Psoas muscle (tissue), 8 donors: ENCODE data around the gene CYP4V2. TPM values are rescaled to one million over a fixed set of nuclear protein-coding genes. Genes with fewer than 3 reads are reported as not detected.

Experiments used
- ATAC-seq, 4 donors: fragments of 200-7000 bp; cut with Tn5 transposase; one replicate each; pipeline ENCODE4 v1.9.1; 2020; ENCODE audit warnings: moderate library complexity in 3 of 4, mild to moderate bottlenecking in 2 of 4
- DNase-seq, 2 donors: peaks; one replicate each; pipeline ENCODE4 v3.0.0-alpha.2; 2020
- H3K27ac ChIP-seq: fragments of 200-600 bp; one replicate; pipeline ENCODE4 v1.8.0; 2022
- H3K27me3 ChIP-seq, 3 donors: fragments of 200-600 bp in 1 of 3; one replicate each; pipeline versions ENCODE4 v1.6.1 to v1.8.0; 2013 to 2022; ENCODE audit warnings: low read length in 2 of 3, mild to moderate bottlenecking in 2 of 3, moderate library complexity in 1 of 3; ENCODE audit not compliant: insufficient read depth in 3 of 3
- H3K36me3 ChIP-seq, 2 donors: fragments of 200-600 bp in 1 of 2; one replicate each; pipeline versions ENCODE4 v1.6.1 to v1.8.0; 2013 to 2022; ENCODE audit warnings: low read depth in 1 of 2, mild to moderate bottlenecking in 1 of 2, moderate library complexity in 1 of 2; ENCODE audit not compliant: insufficient read depth in 1 of 2
- H3K4me1 ChIP-seq: fragments of 200-600 bp; one replicate; pipeline ENCODE4 v1.8.0; 2022
- H3K4me3 ChIP-seq: fragments of 200-600 bp; one replicate; pipeline ENCODE4 v1.8.0; 2022; ENCODE audit warnings: mild to moderate bottlenecking
- H3K9me3 ChIP-seq: fragments of 200-600 bp; one replicate; pipeline ENCODE4 v1.8.0; 2022
- WGBS, 3 donors: extraction: QIAGEN DNeasy Blood & Tissue Kit; methylation state at CpG; one replicate each; pipeline versions ENCODE4 v1.1.6 to v1.1.7; 2013; 5-methylcytosine and 5-hydroxymethylcytosine counted together
- intact Hi-C, 2 donors: fragments of 100-400 bp; cut with DNase I; formaldehyde crosslinking; loops; one replicate each; pipeline versions ENCODE4 v1.11.0 to v1.14.2; 2022
- polyA plus RNA-seq, 3 donors: library from polyadenylated mRNA; stranded (reverse); fragments of 200-250 nt; gene quantifications; one replicate each; pipeline ENCODE4 v1.2.3, GENCODE V29; 2013
- total RNA-seq, 4 donors: library from RNA; stranded (reverse); fragmentation: NEBNext Ultra II Directional in 2 of 4; extraction: Animal tissue kit (Norgen Biotek cat#: 25700) in 2 of 4; gene quantifications; one replicate each; pipeline versions ENCODE4 v1.2.1 to v1.2.4, GENCODE V29; 2021 to 2023
- TF ChIP-seq, protein P1 (sequence below): fragments of 200-600 bp; IDR thresholded peaks from one replicate; pipeline ENCODE4 v1.8.0; 2022; ENCODE audit warnings: antibody characterized with exemption
- donor health status: healthy with polysubstance abuse.
- donor health status: DM: no; HTN: no; CAD: no; lungs with moderate emphysema.
- donor health status: Bipolar disorder and iron deficiency.
- donor health status: healthy.
- donor health status: DM: yes; HTN: yes; CAD: no.
- donor health status: DM: no; HTN: no; CAD: no.
- donor health status: DM: no; HTN: no; CAD: no.
- donor health status: DM: yes; HTN: yes; CAD: no.

Gene CYP4V2
- total and polyA plus RNA-seq, 7 donors, result 2.6 to 6.8 (median 5.0) TPM

DNA sequence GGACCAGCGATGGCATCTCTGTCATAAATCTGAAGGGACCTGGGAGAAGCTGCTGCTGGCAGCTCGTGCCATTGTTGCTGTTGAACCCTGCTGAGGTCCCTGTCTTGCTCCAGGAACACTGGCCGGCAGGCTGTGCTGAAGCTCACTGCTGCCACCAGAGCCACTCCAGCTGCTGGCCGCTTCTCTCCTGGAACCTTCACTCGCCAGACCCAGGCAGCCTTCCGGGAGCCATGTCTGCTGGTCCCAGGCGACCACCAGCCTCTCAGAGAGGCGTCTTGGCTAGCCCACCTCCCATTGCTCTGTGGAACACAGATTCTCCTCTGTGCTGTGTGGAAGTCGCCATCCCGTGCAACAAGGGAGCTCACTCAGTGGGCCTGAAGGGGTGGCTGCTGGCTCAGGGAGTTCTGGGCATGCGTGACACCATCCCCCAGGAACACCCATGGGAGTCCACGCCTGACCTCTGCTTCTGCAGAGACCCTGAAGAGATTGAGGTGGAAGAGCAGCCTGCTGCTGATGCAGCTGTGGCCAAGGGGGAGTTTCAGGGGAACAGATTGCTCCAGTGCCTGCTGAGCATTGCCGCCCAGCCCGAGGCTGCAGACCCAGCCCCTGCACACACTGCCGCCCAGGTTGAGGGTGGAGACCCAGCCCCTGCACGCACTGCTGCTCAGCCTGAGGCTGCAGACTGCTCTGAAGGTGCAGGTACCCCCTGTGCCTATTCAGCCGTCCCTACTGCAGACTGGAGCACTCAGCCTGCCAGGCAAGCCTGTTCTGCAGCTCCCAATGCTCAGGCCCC is 33.1 kb upstream of the CYP4V2 start:
- no peaks in the 10 kb centered on the region for H3K27me3 ChIP-seq

GRCh38 chr4:186158966-186159365 is 32.4 kb upstream of the CYP4V2 start:
- H3K4me1 ChIP-seq, result no peaks in the 10 kb centered on the region
- TF ChIP-seq, protein P1, sequence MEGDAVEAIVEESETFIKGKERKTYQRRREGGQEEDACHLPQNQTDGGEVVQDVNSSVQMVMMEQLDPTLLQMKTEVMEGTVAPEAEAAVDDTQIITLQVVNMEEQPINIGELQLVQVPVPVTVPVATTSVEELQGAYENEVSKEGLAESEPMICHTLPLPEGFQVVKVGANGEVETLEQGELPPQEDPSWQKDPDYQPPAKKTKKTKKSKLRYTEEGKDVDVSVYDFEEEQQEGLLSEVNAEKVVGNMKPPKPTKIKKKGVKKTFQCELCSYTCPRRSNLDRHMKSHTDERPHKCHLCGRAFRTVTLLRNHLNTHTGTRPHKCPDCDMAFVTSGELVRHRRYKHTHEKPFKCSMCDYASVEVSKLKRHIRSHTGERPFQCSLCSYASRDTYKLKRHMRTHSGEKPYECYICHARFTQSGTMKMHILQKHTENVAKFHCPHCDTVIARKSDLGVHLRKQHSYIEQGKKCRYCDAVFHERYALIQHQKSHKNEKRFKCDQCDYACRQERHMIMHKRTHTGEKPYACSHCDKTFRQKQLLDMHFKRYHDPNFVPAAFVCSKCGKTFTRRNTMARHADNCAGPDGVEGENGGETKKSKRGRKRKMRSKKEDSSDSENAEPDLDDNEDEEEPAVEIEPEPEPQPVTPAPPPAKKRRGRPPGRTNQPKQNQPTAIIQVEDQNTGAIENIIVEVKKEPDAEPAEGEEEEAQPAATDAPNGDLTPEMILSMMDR, result no peak
- H3K27ac ChIP-seq, result no peak overlapping the region
- H3K27me3 ChIP-seq, result peaks cover 0 to 2% (median 0%) of the 10 kb centered on the region in 3 donors
- peaks cover 0 to 20% of the 10 kb centered on the region in 2 donors for H3K36me3 ChIP-seq
- intact Hi-C loops, result no loop called here
- H3K9me3 ChIP-seq, result no peaks in the 10 kb centered on the region
- no peak for DNase-seq
- no peak overlapping the region for H3K4me3 ChIP-seq
- 86 to 90% (median 88%) methylated on average over 5 of the region's 5 CpGs for WGBS, 3 donors
- no peak for ATAC-seq

More for the DNA sequence above, 33.1 kb upstream of the CYP4V2 start:
- intact Hi-C loops, result no loop called here
- H3K27ac ChIP-seq, result no peak overlapping the region
- WGBS, 3 donors, result 70 to 76% (median 75%) methylated on average over 17 of the region's 17 CpGs
- H3K4me3 ChIP-seq, result no peak overlapping the region
- TF ChIP-seq, protein P1, result no peak
- H3K36me3 ChIP-seq, result peaks cover 0 to 20% of the 10 kb centered on the region in 2 donors
- H3K4me1 ChIP-seq, result no peaks in the 10 kb centered on the region
- DNase-seq, result no peak
- no peaks in the 10 kb centered on the region for H3K9me3 ChIP-seq
- no peak for ATAC-seq

DNA sequence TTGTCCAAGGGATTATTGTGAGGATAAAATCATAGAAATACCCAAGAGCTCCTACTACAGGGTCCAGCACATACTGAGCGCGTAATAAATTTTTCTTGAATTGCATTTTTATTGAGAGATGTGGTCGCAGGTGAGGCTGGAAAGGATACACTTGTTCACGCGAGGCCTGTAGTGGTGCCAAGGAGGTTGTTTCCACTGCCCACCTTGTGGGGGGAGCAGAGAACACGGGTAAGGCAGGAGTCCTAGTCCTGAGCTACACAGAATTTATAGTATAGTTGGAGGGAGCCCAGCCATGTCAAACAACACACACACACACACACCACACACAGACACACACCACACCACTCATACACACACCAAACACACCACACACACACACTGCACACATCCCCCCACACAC is 31.8 kb upstream of the CYP4V2 start:
- intact Hi-C loops, result no loop called here

GRCh38 chr4:186161138-186161537 is 30.2 kb upstream of the CYP4V2 start:
- 79 to 85% (median 81%) methylated on average over 6 of the region's 6 CpGs for WGBS, 3 donors
- no peak for DNase-seq
- intact Hi-C loops, result no loop called here
- TF ChIP-seq, protein P1, result no peak
- Histone ChIP-seq H3K36me3 (peaks cover 0 to 20% of the 10 kb centered on the region in 2 donors), H3K4me1 (no peaks in the 10 kb centered on the region), H3K27me3 (peaks cover 0 to 2% (median 0%) of the 10 kb centered on the region in 3 donors), H3K9me3 (no peaks in the 10 kb centered on the region), H3K4me3 (no peak overlapping the region), H3K27ac (no peak overlapping the region)
- no peak for ATAC-seq

More for the DNA sequence above, 31.8 kb upstream of the CYP4V2 start:
- no peak for ATAC-seq
- Histone ChIP-seq H3K4me1 (no peaks in the 10 kb centered on the region), H3K36me3 (peaks cover 0 to 20% of the 10 kb centered on the region in 2 donors), H3K4me3 (no peak overlapping the region), H3K9me3 (no peaks in the 10 kb centered on the region), H3K27me3 (peaks cover 0 to 2% (median 0%) of the 10 kb centered on the region in 3 donors), H3K27ac (no peak overlapping the region)
- 84 to 89% (median 84%) methylated on average over 6 of the region's 6 CpGs for WGBS, 3 donors
- no peak for DNase-seq
- TF ChIP-seq, protein P1, result no peak
